GM06990 (cell line): ENCODE data around the gene LDB3.

Experiments used
- DNase-seq: peaks from one replicate; pipeline ENCODE4 v3.0.0-alpha.2; 2011; ENCODE audit not compliant: insufficient read length; ENCODE audit errors: extremely low read depth
- H3K27me3 ChIP-seq: replicated peaks from 2 replicates; pipeline ENCODE4 v1.6.0; 2011; ENCODE audit warnings: low read length; ENCODE audit not compliant: control insufficient read depth, insufficient read depth
- H3K36me3 ChIP-seq: 2 replicates; pipeline ENCODE4 v1.5.1; 2011; ENCODE audit warnings: low read length; ENCODE audit not compliant: control insufficient read depth, insufficient read depth
- H3K4me3 ChIP-seq: replicated peaks from 2 replicates; pipeline ENCODE4 v1.5.1; 2011; ENCODE audit warnings: low read depth, mild to moderate bottlenecking, control low read depth, low read length
- CTCF ChIP-seq: IDR thresholded peaks from 2 replicates; pipeline ENCODE4 v1.5.1; 2011; ENCODE audit warnings: low read length, control low read depth, mild to moderate bottlenecking, inconsistent platforms; ENCODE audit not compliant: insufficient read depth, poor library complexity, severe bottlenecking

Gene LDB3

DNA sequence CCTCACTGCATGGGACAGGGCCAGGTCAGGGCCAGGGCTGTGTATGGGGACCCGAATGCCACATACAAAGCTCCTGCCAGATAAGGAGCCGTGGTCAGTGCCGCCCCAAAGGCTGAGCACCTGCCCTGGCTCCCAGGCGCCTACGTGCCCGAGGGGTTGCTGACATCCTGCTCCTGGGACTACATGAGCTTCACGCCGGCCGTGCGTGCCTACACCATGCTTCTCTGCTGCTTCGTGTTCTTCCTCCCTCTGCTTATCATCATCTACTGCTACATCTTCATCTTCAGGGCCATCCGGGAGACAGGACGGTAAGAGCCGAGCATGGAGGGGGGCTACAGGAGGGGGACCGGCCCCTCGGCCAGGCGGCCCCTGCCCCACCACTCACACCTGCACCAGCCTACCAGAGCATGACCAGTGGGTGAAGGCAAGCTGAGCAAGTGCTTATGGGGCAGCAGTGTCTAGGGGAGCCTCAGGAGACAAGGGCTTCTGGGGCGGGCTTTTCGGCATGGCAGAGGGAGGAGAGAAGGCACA lies 9.1 kb upstream of the LDB3 start:
- Histone ChIP-seq H3K4me3 (no peak overlapping the region), H3K36me3 (no peaks in the 10 kb centered on the region), H3K27me3 (no peaks in the 10 kb centered on the region; the same call in 1 of the 2 replicates)
- no peak for DNase-seq
- TF ChIP-seq CTCF = no peak

GRCh38 chr10:86659721-86660453 lies 8.4 kb upstream of the LDB3 start:
- Histone ChIP-seq H3K27me3 (no peaks in the 10 kb centered on the region; the same call in 1 of the 2 replicates), H3K4me3 (no peak overlapping the region), H3K36me3 (no peaks in the 10 kb centered on the region)
- no peak for DNase-seq
- TF ChIP-seq CTCF = no peak

DNA sequence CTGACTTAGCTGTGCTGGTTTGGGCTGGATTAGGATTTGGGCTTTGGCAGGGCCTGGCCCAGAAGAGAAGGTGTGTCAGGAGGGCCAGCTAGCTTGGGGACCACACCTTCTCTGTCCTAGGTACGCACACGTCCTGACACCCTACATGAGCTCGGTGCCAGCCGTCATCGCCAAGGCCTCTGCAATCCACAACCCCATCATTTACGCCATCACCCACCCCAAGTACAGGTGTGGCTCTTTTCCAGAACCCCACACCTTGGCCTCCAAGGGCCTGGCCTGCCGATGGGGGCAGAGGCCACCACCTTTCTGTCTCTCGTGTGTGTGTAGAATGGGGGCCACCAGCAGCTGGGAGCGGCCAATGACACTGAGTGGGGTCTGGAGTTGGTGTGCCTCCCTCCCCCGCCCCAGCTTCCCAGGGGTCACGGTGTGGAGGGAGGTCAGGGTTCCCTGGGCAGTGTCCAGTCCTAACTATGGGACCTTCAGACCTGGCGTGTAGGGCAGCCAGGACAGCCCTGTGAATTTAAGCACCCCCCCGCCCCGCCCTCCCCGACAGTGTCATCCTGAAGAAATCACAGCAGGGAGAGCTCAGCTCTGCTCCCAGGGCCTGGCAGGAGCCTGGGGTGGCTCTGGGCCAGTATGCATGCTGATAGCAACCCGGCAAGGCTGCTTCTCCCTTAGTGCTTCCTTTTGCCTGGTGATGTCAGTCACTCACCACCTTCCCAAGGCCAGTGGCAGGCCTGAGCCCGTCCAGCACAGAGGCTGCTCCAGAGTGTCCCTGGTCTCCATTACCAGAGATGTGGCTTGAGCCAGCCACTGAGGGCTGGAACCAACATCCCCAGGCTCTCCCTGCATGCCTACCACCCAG lies 6.9 kb upstream of the LDB3 start:
- H3K36me3 ChIP-seq = no peaks in the 10 kb centered on the region
- no peak for DNase-seq
- no peak overlapping the region for H3K4me3 ChIP-seq
- no peak for TF ChIP-seq CTCF
- no peaks in the 10 kb centered on the region; the same call in 1 of the 2 replicates for H3K27me3 ChIP-seq

GRCh38 chr10:86662186-86663045 lies 5.9 kb upstream of the LDB3 start:
- no peaks in the 10 kb centered on the region; the same call in 1 of the 2 replicates for H3K27me3 ChIP-seq

DNA sequence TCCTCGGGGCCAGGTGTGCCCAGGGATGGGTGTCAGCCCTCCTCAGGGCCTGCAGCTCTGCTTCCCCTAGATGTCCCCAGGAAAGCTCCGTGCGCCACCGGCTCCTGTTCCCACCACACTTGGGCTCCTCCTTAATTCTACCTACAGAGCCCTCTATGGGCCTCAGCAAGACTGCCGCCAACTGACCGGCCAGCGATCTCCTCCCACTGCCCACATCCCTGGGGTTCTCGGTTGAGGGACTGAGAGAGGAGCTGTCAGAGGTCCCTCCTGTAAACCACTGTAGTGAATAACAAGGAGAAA lies 5.3 kb upstream of the LDB3 start:
- no peaks in the 10 kb centered on the region; the same call in 1 of the 2 replicates for H3K27me3 ChIP-seq
- H3K4me3 ChIP-seq = no peak overlapping the region
- TF ChIP-seq CTCF = no peak
- no peak for DNase-seq
- no peaks in the 10 kb centered on the region for H3K36me3 ChIP-seq

More at GRCh38 chr10:86662186-86663045, 5.9 kb upstream of the LDB3 start:
- Histone ChIP-seq H3K36me3 (no peaks in the 10 kb centered on the region), H3K4me3 (no peak overlapping the region)
- no peak for TF ChIP-seq CTCF
- DNase-seq = no peak
